HEK293 (cell line): ENCODE data around the gene UBAP2L.
"Not testable (repeated sequence)": the region's sequence is repeated elsewhere in the genome, so short reads cannot be mapped to it uniquely, and the experiment has no call there.

Experiments used
- CTCF ChIA-PET: fragments of 350-600 bp; formaldehyde crosslinking; extraction: SDS; loops from one replicate; lab custom pipeline; 2021; ENCODE audit warnings: antibody characterized with exemption; lab: Yijun Ruan, JAX
- POLR2A ChIA-PET: fragments of 300-600 bp; formaldehyde crosslinking; extraction: SDS; loops from one replicate; lab custom pipeline; 2020; ENCODE audit warnings: antibody characterized with exemption, inconsistent platforms; lab: Yijun Ruan, JAX
- H3K27ac ChIP-seq: fragments of 200-500 bp; sonication (Bioruptor generic); 2 replicates; pipeline ENCODE4 v1.5.1; 2014; ENCODE audit warnings: low read depth, low read length, control low read depth, inconsistent platforms; ENCODE audit errors: extremely low read depth
- H3K36me3 ChIP-seq, 2 experiments: fragments of 200-500 bp in 1 of 2; sonication (Bioruptor generic) in 1 of 2; 1 replicate in 1 of 2; 2 replicates in 1 of 2; pipeline ENCODE4 v1.5.1; 2014 to 2017; ENCODE audit warnings: inconsistent platforms in 2 of 2, low read length in 2 of 2; ENCODE audit not compliant: control insufficient read depth in 2 of 2, insufficient read depth in 1 of 2
- H3K4me1 ChIP-seq: fragments of 200-500 bp; sonication (Bioruptor generic); 2 replicates; pipeline ENCODE4 v1.5.1; 2014; ENCODE audit warnings: mild to moderate bottlenecking, low read length, inconsistent platforms; ENCODE audit not compliant: control insufficient read depth, insufficient read depth
- H3K4me3 ChIP-seq: 2 replicates; pipeline ENCODE4 v1.5.1; 2011; ENCODE audit warnings: low read depth, mild to moderate bottlenecking, control low read depth, low read length, moderate library complexity
- H3K9me3 ChIP-seq: fragments of 200-500 bp; sonication (Bioruptor generic); 2 replicates; pipeline ENCODE4 v1.5.1; 2014; ENCODE audit warnings: low read depth, low read length, inconsistent platforms; ENCODE audit not compliant: control insufficient read depth, insufficient read depth
- GLI2 ChIP-seq: fragments of 450-650 bp; formaldehyde crosslinking; IDR thresholded peaks from 2 replicates; pipeline ENCODE4; 2017; ENCODE audit warnings: missing biosample characterization, missing genetic modification characterization, low read depth, borderline replicate concordance
- GLIS1 ChIP-seq: fragments of 450-650 bp; formaldehyde crosslinking; IDR thresholded peaks from 2 replicates; pipeline ENCODE4 v1.5.1; 2016; ENCODE audit warnings: missing biosample characterization, missing genetic modification characterization
- KLF1 ChIP-seq: fragments of 450-650 bp; formaldehyde crosslinking; IDR thresholded peaks from 2 replicates; pipeline ENCODE4 v1.5.1; 2016; ENCODE audit warnings: missing biosample characterization, missing genetic modification characterization
- MZF1 ChIP-seq: fragments of 450-650 bp; formaldehyde crosslinking; IDR thresholded peaks from 2 replicates; pipeline ENCODE4 v1.5.1; 2017; ENCODE audit warnings: missing biosample characterization, missing genetic modification characterization, borderline replicate concordance
- OSR2 ChIP-seq: fragments of 450-650 bp; formaldehyde crosslinking; IDR thresholded peaks from 2 replicates; pipeline ENCODE4 v1.5.1; 2016; ENCODE audit warnings: missing biosample characterization, missing genetic modification characterization
- OVOL3 ChIP-seq: fragments of 450-650 bp; formaldehyde crosslinking; IDR thresholded peaks from 2 replicates; pipeline ENCODE4 v1.5.1; 2016; ENCODE audit warnings: missing biosample characterization, missing genetic modification characterization
- PRDM1 ChIP-seq: fragments of 450-650 bp; formaldehyde crosslinking; IDR thresholded peaks from 2 replicates; pipeline ENCODE4; 2016; ENCODE audit warnings: missing biosample characterization, missing genetic modification characterization
- RBAK ChIP-seq: fragments of 450-650 bp; formaldehyde crosslinking; IDR thresholded peaks from 2 replicates; pipeline ENCODE4 v1.5.1; 2016; ENCODE audit warnings: missing biosample characterization, missing genetic modification characterization
- SALL2 ChIP-seq: fragments of 450-650 bp; formaldehyde crosslinking; IDR thresholded peaks from 2 replicates; pipeline ENCODE4 v1.5.0; 2017; ENCODE audit warnings: missing biosample characterization, mild to moderate bottlenecking, missing genetic modification characterization, borderline replicate concordance
- SCRT2 ChIP-seq: fragments of 450-650 bp; formaldehyde crosslinking; IDR thresholded peaks from 2 replicates; pipeline ENCODE4 v1.5.1; 2016; ENCODE audit warnings: missing biosample characterization, missing genetic modification characterization
- YY1 ChIP-seq: fragments of 450-650 bp; formaldehyde crosslinking; IDR thresholded peaks from 2 replicates; pipeline ENCODE4 v1.5.1; 2018; ENCODE audit warnings: missing biosample characterization, missing genetic modification characterization
- ZBTB17 ChIP-seq: fragments of 450-650 bp; formaldehyde crosslinking; IDR thresholded peaks from 2 replicates; pipeline ENCODE4 v1.5.1; 2016; ENCODE audit warnings: missing biosample characterization, missing genetic modification characterization
- ZBTB20 ChIP-seq: fragments of 450-650 bp; formaldehyde crosslinking; IDR thresholded peaks from 2 replicates; pipeline ENCODE4 v1.5.1; 2016; ENCODE audit warnings: missing biosample characterization, missing genetic modification characterization
- ZBTB8A ChIP-seq: fragments of 450-650 bp; formaldehyde crosslinking; IDR thresholded peaks from 2 replicates; pipeline ENCODE4 v1.5.1; 2016; ENCODE audit warnings: missing biosample characterization, missing genetic modification characterization
- ZNF132 ChIP-seq: fragments of 450-650 bp; formaldehyde crosslinking; IDR thresholded peaks from 2 replicates; pipeline ENCODE4 v1.5.1; 2017; ENCODE audit warnings: missing biosample characterization, missing genetic modification characterization, borderline replicate concordance
- ZNF146 ChIP-seq: fragments of 450-650 bp; formaldehyde crosslinking; IDR thresholded peaks from 2 replicates; pipeline ENCODE4 v1.5.1; 2016; ENCODE audit warnings: missing biosample characterization, missing genetic modification characterization
- ZNF184 ChIP-seq: fragments of 450-650 bp; IDR thresholded peaks from 2 replicates; pipeline ENCODE4 v1.5.1; 2018; ENCODE audit warnings: missing biosample characterization, mild to moderate bottlenecking, missing genetic modification characterization
- ZNF2 ChIP-seq: fragments of 450-650 bp; formaldehyde crosslinking; IDR thresholded peaks from 2 replicates; pipeline ENCODE4 v1.5.1; 2016; ENCODE audit warnings: missing biosample characterization, missing genetic modification characterization
- ZNF274 ChIP-seq, 2 experiments: fragments of 200-500 bp in 1 of 2; fragments of 450-650 bp in 1 of 2; sonication (Bioruptor generic) in 1 of 2; formaldehyde crosslinking in 1 of 2; IDR thresholded peaks; 2 replicates each; pipeline versions ENCODE4 v1.5.1 to v1.6.1; 2014 to 2016; ENCODE audit warnings: borderline replicate concordance in 1 of 2, inconsistent platforms in 1 of 2, low read length in 1 of 2, missing biosample characterization in 1 of 2, missing genetic modification characterization in 1 of 2
- ZNF37A ChIP-seq: fragments of 450-650 bp; IDR thresholded peaks from 2 replicates; pipeline ENCODE4 v1.5.1; 2018; ENCODE audit warnings: missing biosample characterization, missing genetic modification characterization
- ZNF404 ChIP-seq: fragments of 450-650 bp; formaldehyde crosslinking; IDR thresholded peaks from 2 replicates; pipeline ENCODE4 v1.5.1; 2017; ENCODE audit warnings: missing biosample characterization, missing genetic modification characterization
- ZNF423 ChIP-seq: fragments of 450-650 bp; formaldehyde crosslinking; IDR thresholded peaks from 2 replicates; pipeline ENCODE4 v1.5.1; 2016; ENCODE audit warnings: missing biosample characterization, missing genetic modification characterization
- ZNF514 ChIP-seq: fragments of 450-650 bp; formaldehyde crosslinking; IDR thresholded peaks from 2 replicates; pipeline ENCODE4 v1.5.1; 2016; ENCODE audit warnings: missing biosample characterization, missing genetic modification characterization
- ZNF549 ChIP-seq: fragments of 450-650 bp; IDR thresholded peaks from 2 replicates; pipeline ENCODE4 v1.5.1; 2018; ENCODE audit warnings: missing biosample characterization, missing genetic modification characterization, mild to moderate bottlenecking, inconsistent platforms, moderate library complexity
- ZNF629 ChIP-seq: fragments of 450-650 bp; formaldehyde crosslinking; IDR thresholded peaks from 2 replicates; pipeline ENCODE4 v1.5.1; 2017; ENCODE audit warnings: missing biosample characterization, missing genetic modification characterization
- ZNF654 ChIP-seq: fragments of 450-650 bp; formaldehyde crosslinking; IDR thresholded peaks from 2 replicates; pipeline ENCODE4 v1.5.1; 2016; ENCODE audit warnings: low read depth, missing biosample characterization, missing genetic modification characterization
- ZNF664 ChIP-seq: fragments of 450-650 bp; formaldehyde crosslinking; IDR thresholded peaks from 2 replicates; pipeline ENCODE4 v1.5.1; 2016; ENCODE audit warnings: missing biosample characterization, missing genetic modification characterization
- ZNF701 ChIP-seq: fragments of 450-650 bp; formaldehyde crosslinking; IDR thresholded peaks from 2 replicates; pipeline ENCODE4 v1.5.1; 2016; ENCODE audit warnings: missing biosample characterization, missing genetic modification characterization
- ZNF777 ChIP-seq: fragments of 450-650 bp; formaldehyde crosslinking; IDR thresholded peaks from 2 replicates; pipeline ENCODE4 v1.5.1; 2017; ENCODE audit warnings: missing biosample characterization, missing genetic modification characterization, borderline replicate concordance
- ZNF843 ChIP-seq: fragments of 450-650 bp; formaldehyde crosslinking; IDR thresholded peaks from 2 replicates; pipeline ENCODE4 v1.5.1; 2016; ENCODE audit warnings: missing biosample characterization, missing genetic modification characterization
- ZSCAN16 ChIP-seq: fragments of 450-650 bp; formaldehyde crosslinking; IDR thresholded peaks from 2 replicates; pipeline ENCODE4 v1.5.1; 2016; ENCODE audit warnings: missing biosample characterization, missing genetic modification characterization
- TF ChIP-seq, protein P1 (sequence below): fragments of 450-650 bp; formaldehyde crosslinking; IDR thresholded peaks from 2 replicates; pipeline ENCODE4 v1.5.1; 2017; ENCODE audit warnings: missing biosample characterization, mild to moderate bottlenecking, missing genetic modification characterization, moderate library complexity
- TF ChIP-seq, protein P2 (sequence below): fragments of 450-650 bp; formaldehyde crosslinking; IDR thresholded peaks from 2 replicates; pipeline ENCODE4 v1.5.1; 2016; ENCODE audit warnings: missing biosample characterization, missing genetic modification characterization

Gene UBAP2L

DNA sequence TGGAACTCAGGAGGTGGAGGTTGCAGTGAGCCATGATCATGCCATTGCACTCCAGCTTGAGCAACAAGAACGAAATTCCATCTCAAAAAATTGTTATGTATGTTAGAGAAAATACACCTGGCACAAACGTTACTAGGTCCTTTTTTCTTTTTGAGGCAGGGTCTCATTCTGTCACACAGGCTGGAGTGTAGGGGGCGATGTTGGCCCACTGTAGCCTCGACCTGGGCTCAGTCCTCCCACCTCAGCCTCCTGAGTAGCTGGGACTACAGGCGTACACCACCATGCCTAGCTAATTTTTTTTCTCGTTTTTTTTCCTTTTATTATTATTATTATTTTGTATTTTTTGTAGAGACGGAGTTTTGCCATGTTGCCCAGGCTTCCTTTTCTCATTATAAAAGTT lies 56.0 kb downstream of the UBAP2L start:
- Histone ChIP-seq H3K9me3 (no peaks in the 10 kb centered on the region), H3K4me3 (no peak overlapping the region), H3K36me3 (peaks cover 12 to 31% of the 10 kb centered on the region in 2 experiments), H3K4me1 (no peaks in the 10 kb centered on the region), H3K27ac (no peak overlapping the region)
- ChIA-PET CTCF (interaction anchor here (0.6 to 3.6 kb wide), 10 partner anchors 37 to 272 kb away, joined by 3 to 39 read pairs (median 3); no protein-coding TSS in a partner anchor), POLR2A (interaction anchor here (0.6 to 0.8 kb wide), 3 partner anchors 58 to 870 kb away, joined by 3 read pairs; no protein-coding TSS in a partner anchor)
- TF ChIP-seq ZNF664 (tag by site-specific recombination) (no peak), ZNF777 (tag by site-specific recombination) (no peak), SCRT2 (tag by site-specific recombination) (no peak), ZNF629 (no peak), ZNF654 (tag by site-specific recombination) (peak; percentile 34), ZBTB20 (no peak), ZNF37A (tag by site-specific recombination) (no peak), MZF1 (tag by site-specific recombination) (no peak), OVOL3 (tag by site-specific recombination) (no peak), ZNF2 (tag by site-specific recombination) (peak; percentile 76), ZNF514 (tag by site-specific recombination) (no peak), ZNF423 (tag by site-specific recombination) (no peak), ZNF274 (IDR thresholded peaks at IDR 0.05; ENCODE audit: low read length) (no peak), ZNF274 (tag by site-specific recombination; IDR thresholded peaks at IDR 0.05; ENCODE audit: borderline replicate concordance) (no peak), ZNF132 (no peak), ZNF843 (tag by site-specific recombination) (no peak), ZBTB8A (tag by site-specific recombination) (peak; percentile 34; the same call in 1 of the 2 replicates), ZNF701 (tag by site-specific recombination) (no peak), ZNF146 (tag by site-specific recombination) (no peak), OSR2 (tag by site-specific recombination) (no peak)
- TF ChIP-seq, protein P1, sequence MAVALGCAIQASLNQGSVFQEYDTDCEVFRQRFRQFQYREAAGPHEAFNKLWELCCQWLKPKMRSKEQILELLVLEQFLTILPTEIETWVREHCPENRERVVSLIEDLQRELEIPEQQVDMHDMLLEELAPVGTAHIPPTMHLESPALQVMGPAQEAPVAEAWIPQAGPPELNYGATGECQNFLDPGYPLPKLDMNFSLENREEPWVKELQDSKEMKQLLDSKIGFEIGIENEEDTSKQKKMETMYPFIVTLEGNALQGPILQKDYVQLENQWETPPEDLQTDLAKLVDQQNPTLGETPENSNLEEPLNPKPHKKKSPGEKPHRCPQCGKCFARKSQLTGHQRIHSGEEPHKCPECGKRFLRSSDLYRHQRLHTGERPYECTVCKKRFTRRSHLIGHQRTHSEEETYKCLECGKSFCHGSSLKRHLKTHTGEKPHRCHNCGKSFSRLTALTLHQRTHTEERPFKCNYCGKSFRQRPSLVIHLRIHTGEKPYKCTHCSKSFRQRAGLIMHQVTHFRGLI = no peak
- TF ChIP-seq, protein P2, sequence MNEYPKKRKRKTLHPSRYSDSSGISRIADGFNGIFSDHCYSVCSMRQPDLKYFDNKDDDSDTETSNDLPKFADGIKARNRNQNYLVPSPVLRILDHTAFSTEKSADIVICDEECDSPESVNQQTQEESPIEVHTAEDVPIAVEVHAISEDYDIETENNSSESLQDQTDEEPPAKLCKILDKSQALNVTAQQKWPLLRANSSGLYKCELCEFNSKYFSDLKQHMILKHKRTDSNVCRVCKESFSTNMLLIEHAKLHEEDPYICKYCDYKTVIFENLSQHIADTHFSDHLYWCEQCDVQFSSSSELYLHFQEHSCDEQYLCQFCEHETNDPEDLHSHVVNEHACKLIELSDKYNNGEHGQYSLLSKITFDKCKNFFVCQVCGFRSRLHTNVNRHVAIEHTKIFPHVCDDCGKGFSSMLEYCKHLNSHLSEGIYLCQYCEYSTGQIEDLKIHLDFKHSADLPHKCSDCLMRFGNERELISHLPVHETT (tag by site-specific recombination) = no peak

DNA sequence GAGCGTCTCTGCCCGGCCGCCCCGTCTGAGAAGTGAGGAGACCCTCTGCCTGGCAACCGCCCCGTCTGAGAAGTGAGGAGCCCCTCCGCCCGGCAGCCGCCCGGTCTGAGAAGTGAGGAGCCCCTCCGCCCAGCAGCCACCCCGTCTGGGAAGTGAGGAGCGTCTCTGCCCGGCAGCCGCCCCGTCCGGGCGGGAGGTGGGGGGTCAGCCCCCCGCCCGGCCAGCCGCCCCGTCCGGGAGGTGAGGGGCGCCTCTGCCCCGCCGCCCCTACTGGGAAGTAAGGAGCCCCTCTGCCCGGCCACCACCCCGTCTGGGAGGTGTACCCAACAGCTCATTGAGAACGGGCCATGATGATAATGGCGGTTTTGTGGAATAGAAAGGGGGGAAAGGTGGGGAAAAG lies 66.8 kb downstream of the UBAP2L start:
- H3K4me1 ChIP-seq, H3K4me3 ChIP-seq, H3K27ac ChIP-seq, POLR2A ChIA-PET, CTCF ChIA-PET, H3K9me3 ChIP-seq, H3K36me3 ChIP-seq: not testable (repeated sequence)

DNA sequence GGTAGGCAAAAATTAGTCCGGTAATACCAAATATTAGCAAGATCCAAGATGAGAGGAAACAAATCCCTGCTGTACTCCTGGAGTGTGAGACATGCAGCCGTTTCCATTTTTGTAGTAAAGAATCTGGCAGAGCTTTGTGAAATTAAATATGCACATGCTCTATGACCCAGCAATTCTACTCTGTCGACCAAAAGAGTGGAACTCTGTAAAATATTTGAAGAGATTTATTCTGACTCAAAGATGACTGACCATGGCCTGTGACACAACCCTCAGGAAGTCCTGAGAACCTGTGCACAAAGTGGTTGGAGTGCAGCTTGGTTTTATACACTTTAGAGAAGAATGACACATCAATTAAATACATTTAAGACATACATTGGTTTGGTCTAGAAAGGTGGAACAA lies 67.9 kb downstream of the UBAP2L start:
- no peaks in the 10 kb centered on the region for H3K9me3 ChIP-seq
- TF ChIP-seq ZNF184 (tag by site-specific recombination) (no peak), YY1 (tag by site-specific recombination) (no peak), KLF1 (tag by site-specific recombination) (no peak), GLIS1 (no peak), GLI2 (tag by site-specific recombination) (no peak), ZSCAN16 (tag by site-specific recombination) (no peak), SALL2 (tag by site-specific recombination) (no peak), PRDM1 (tag by site-specific recombination) (no peak), ZNF549 (tag by site-specific recombination) (no peak), ZNF404 (tag by site-specific recombination) (no peak), RBAK (tag by site-specific recombination) (no peak), ZBTB17 (tag by site-specific recombination) (no peak)
- TF ChIP-seq, all 188 proteins: peak for 0
- Histone ChIP-seq H3K27ac (no peak overlapping the region), H3K4me3 (no peak overlapping the region), H3K36me3 (no peaks in the 10 kb centered on the region), H3K4me1 (no peaks in the 10 kb centered on the region)
- ChIA-PET CTCF (interaction anchor here (0.7 to 1.3 kb wide), 4 partner anchors 11 to 271 kb away, joined by 3 to 4 read pairs (median 4); partner anchors contain the start of gene ATP8B2), POLR2A (no interaction called here)
